HUES64 (cell line): ENCODE results near the gene OR52I1.

Experiments used
- H3K27ac ChIP-seq: 2 replicates; pipeline ENCODE4 v1.7.0; 2013; ENCODE audit warnings: low read depth, low read length, inconsistent platforms
- H3K27me3 ChIP-seq: 2 replicates; pipeline ENCODE4 v1.6.1; 2013; ENCODE audit warnings: mild to moderate bottlenecking, low read length; ENCODE audit not compliant: insufficient read depth
- H3K36me3 ChIP-seq: 2 replicates; pipeline ENCODE4 v1.6.1; 2013; ENCODE audit warnings: mild to moderate bottlenecking, low read length; ENCODE audit not compliant: insufficient read depth
- H3K4me1 ChIP-seq: 2 replicates; pipeline ENCODE4 v1.6.1; 2013; ENCODE audit warnings: mild to moderate bottlenecking, low read length, moderate library complexity; ENCODE audit not compliant: insufficient read depth
- H3K4me3 ChIP-seq: 2 replicates; pipeline ENCODE4 v1.5.1; 2013; ENCODE audit warnings: mild to moderate bottlenecking, low read length, moderate library complexity
- H3K9ac ChIP-seq: 2 replicates; pipeline ENCODE4 v1.6.1; 2013; ENCODE audit warnings: mild to moderate bottlenecking, low read depth, low read length
- H3K9me3 ChIP-seq: 2 replicates; pipeline ENCODE4 v1.6.1; 2013; ENCODE audit warnings: low read depth, low read length; ENCODE audit not compliant: insufficient read depth
- WGBS: fragments of 150-250, 120-280 bp; methylation state at CpG from one replicate; pipeline ENCODE4 v1.1.7; 2013; ENCODE audit warnings: missing lambda C conversion rate; 5-methylcytosine and 5-hydroxymethylcytosine counted together

OR52I1 gene

GRCh38 chr11:4578624-4579023 is 15.2 kb upstream of the OR52I1 start:
- Histone ChIP-seq H3K36me3 (no peaks in the 10 kb centered on the region), H3K27ac (no peak overlapping the region), H3K9me3 (no peaks in the 10 kb centered on the region), H3K9ac (no peak overlapping the region), H3K4me1 (no peaks in the 10 kb centered on the region), H3K4me3 (no peak overlapping the region), H3K27me3 (no peaks in the 10 kb centered on the region)
- WGBS = 95% methylated on average over 6 of the region's 6 CpGs

DNA sequence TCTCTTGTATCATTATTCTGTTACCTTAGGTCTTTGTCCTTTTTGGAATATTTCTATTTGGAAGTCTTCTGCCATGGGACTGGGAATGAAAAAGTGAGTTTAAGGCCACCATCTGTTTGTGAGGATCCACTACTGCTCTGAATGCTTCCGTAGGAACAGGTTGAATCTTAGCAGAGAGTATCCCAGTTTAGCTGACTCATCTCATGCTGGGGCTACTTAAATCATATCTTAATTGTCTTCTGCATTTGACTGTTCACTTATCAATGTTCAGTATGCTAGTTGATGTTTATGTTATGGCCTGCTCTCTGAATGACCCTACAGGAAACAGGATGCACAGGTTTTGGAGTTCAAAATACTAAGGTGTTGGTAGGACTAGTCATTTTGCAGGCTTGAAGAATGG is 13.7 kb upstream of the OR52I1 start:
- WGBS = 92% methylated on average over 1 of the region's 1 CpG
- no peak overlapping the region for H3K27ac ChIP-seq
- H3K9me3 ChIP-seq = no peaks in the 10 kb centered on the region
- no peaks in the 10 kb centered on the region for H3K27me3 ChIP-seq
- no peak overlapping the region for H3K4me3 ChIP-seq
- H3K9ac ChIP-seq = no peak overlapping the region
- no peaks in the 10 kb centered on the region for H3K4me1 ChIP-seq
- H3K36me3 ChIP-seq = no peaks in the 10 kb centered on the region

DNA sequence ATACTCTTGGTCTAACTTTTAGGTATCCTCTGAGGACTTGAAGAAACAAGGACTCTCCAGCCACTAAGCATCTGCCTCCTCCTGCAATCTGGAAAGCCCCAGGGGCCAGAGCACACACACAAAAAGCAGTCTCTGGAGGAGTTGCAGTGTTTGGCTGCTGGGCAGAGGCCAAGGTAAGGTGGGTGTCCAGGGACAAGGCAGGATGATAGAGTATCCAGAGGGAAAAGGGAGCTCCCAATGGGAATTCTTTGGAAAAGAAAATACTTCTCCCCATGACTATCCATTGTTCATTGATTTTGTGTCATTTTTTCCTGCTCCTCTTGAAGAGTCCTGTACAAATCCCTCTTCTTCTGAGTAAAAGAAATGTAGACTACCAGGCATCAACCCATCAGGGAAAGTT is 12.4 kb upstream of the OR52I1 start, which contains the start of gene OR52I2:
TSS of gene OR52I2 (plus strand) at position 301 of the 400 bp plus-strand sequence.
- H3K4me3 ChIP-seq = no peak within 1 kb of the TSS
- H3K27me3 ChIP-seq = no peaks in the 10 kb centered on the region
- H3K4me1 ChIP-seq = no peaks in the 10 kb centered on the region
- H3K27ac ChIP-seq = no peak within 1 kb of the TSS
- no peaks in the 10 kb centered on the region for H3K9me3 ChIP-seq
- no peaks in the 10 kb centered on the region for H3K36me3 ChIP-seq
- no peak within 1 kb of the TSS for H3K9ac ChIP-seq

DNA sequence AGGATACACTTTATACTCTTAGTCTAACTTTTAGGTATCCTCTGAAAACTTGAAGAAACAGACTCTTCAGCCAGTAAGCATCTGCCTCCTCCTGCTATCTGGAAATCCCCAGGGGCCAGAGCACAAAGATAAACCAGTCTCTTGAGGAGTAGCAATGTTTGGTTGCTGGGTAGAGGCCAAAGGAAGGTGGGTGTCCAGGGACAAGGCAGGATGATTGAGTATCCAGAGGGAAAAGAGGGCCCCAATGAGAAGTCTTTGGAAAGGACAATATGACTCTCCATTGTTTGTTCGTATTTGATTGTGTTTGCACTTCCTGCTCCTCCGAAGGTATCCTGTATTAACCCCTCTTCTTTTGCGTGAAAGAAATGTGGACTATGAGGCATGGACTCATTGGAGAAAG is 4.8 kb upstream of the OR52I1 start:
- Histone ChIP-seq H3K27me3 (no peaks in the 10 kb centered on the region), H3K36me3 (no peaks in the 10 kb centered on the region), H3K9ac (no peak overlapping the region), H3K9me3 (no peaks in the 10 kb centered on the region), H3K4me3 (no peak overlapping the region), H3K4me1 (no peaks in the 10 kb centered on the region), H3K27ac (no peak overlapping the region)
- 94% methylated on average over 3 of the region's 3 CpGs for WGBS

GRCh38 chr11:4605057-4605456 is 11.2 kb downstream of the OR52I1 start:
- 95% methylated on average over 4 of the region's 4 CpGs for WGBS
- H3K9me3 ChIP-seq = no peaks in the 10 kb centered on the region
- peaks cover 16% of the 10 kb centered on the region for H3K36me3 ChIP-seq
- H3K4me1 ChIP-seq = peaks cover 5% of the 10 kb centered on the region; the same call in 1 of the 2 replicates
- H3K9ac ChIP-seq = no peak overlapping the region
- no peaks in the 10 kb centered on the region for H3K27me3 ChIP-seq
- no peak overlapping the region for H3K4me3 ChIP-seq
- H3K27ac ChIP-seq = no peak overlapping the region

- Histone ChIP-seq H3K9ac (no peak overlapping the region), H3K27me3 (no peaks in the 10 kb centered on the region; the same call in 1 of the 2 replicates), H3K4me1 (peaks cover 5% of the 10 kb centered on the region; the same call in 1 of the 2 replicates), H3K4me3 (no peak overlapping the region), H3K9me3 (no peaks in the 10 kb centered on the region), H3K36me3 (peaks cover 4% of the 10 kb centered on the region), H3K27ac (no peak overlapping the region)
- 95% methylated on average over 1 of the region's 1 CpG for WGBS
These were observed 12.6 kb downstream of the OR52I1 start for GRCh38 chr11:4606231-4607015.

- Histone ChIP-seq H3K36me3 (no peaks in the 10 kb centered on the region; the same call in 1 of the 2 replicates), H3K9ac (peak overlapping the region; percentile 86), H3K9me3 (no peaks in the 10 kb centered on the region), H3K27ac (no peak overlapping the region), H3K4me1 (peaks cover 5% of the 10 kb centered on the region; the same call in 1 of the 2 replicates), H3K4me3 (peak overlapping the region; percentile 90), H3K27me3 (peaks cover 3% of the 10 kb centered on the region; the same call in 1 of the 2 replicates)
- 78% methylated on average over 6 of the region's 6 CpGs for WGBS
These were observed 13.3 kb downstream of the OR52I1 start for GRCh38 chr11:4607096-4607495.

GRCh38 chr11:4607781-4608666 is 14.2 kb downstream of the OR52I1 start, which contains the start of gene TRIM68:
TSS of gene TRIM68 (minus strand) at chr11:4608231. CDS start at chr11:4605504, 2,727 bp downstream.
- Histone ChIP-seq H3K4me3 (peak within 1 kb of the TSS; percentile 90), H3K27me3 (peaks cover 3% of the 10 kb centered on the region; the same call in 1 of the 2 replicates), H3K36me3 (no peaks in the 10 kb centered on the region; the same call in 1 of the 2 replicates), H3K9ac (peak within 1 kb of the TSS; percentile 86), H3K9me3 (no peaks in the 10 kb centered on the region), H3K4me1 (peaks cover 5% of the 10 kb centered on the region; the same call in 1 of the 2 replicates), H3K27ac (peak within 1 kb of the TSS; percentile 92; the same call in 1 of the 2 replicates)
- WGBS = 5% methylated on average over 43 of the region's 43 CpGs

DNA sequence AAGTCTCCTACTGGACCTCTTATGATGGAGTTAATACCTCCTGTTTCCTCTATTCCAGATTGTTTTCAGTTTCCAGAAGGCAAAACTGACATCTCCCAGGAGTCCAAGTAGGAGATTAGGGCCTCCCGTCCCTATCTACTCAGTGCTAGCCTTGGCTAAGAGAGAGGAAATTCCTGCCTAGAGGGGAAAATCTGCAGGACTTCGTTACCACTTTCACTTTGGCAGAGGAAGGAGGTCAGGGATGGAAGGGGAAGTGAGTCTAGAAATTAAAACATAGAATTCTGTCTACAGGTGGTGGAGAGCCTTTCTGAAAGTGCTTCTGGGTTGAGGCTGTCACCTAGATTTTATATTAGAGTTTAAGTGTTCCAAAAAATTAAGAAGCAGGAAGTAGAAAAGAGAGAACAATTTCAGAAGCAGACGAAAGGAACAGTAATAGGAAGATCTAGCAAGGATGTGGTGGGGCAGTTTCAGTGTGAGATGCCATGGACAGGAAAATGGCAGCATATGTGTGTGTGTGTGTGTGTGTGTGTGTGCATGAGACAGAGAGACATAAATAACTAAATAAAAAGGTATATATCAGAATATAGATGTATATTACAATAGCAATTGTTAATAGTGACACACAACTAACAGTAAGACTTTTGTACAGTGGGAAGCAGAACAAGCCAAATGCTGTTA is 16.6 kb downstream of the OR52I1 start:
- WGBS = 84% methylated on average over 3 of the region's 3 CpGs
- Histone ChIP-seq H3K9me3 (no peaks in the 10 kb centered on the region), H3K4me3 (no peak overlapping the region), H3K27me3 (peaks cover 3% of the 10 kb centered on the region; the same call in 1 of the 2 replicates), H3K36me3 (no peaks in the 10 kb centered on the region), H3K27ac (no peak overlapping the region), H3K4me1 (peaks cover 5% of the 10 kb centered on the region; the same call in 1 of the 2 replicates), H3K9ac (no peak overlapping the region)

DNA sequence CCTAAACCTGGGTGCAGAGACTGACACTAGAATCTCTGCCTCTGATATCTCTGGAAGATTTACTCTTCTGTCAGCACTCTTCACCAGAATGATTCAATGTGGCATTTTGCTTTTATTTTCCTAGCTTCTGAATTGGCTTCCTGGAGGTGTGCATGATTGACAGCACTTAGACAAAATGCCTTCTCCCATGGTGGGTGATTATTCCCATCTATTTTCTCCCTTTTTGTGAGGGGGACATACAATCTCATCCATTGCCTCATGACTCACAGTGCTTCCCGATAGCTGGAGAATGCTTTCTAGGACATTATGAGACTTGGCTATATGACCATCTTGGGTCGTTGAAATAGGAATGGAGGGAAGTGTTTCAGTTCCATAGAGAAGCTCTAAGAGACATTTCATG is 18.1 kb downstream of the OR52I1 start:
- H3K4me3 ChIP-seq = no peak overlapping the region
- H3K9me3 ChIP-seq = no peaks in the 10 kb centered on the region
- 85% methylated on average over 2 of the region's 2 CpGs for WGBS
- H3K27ac ChIP-seq = no peak overlapping the region
- peaks cover 4% of the 10 kb centered on the region; the same call in 1 of the 2 replicates for H3K4me1 ChIP-seq
- peaks cover 3% of the 10 kb centered on the region; the same call in 1 of the 2 replicates for H3K27me3 ChIP-seq
- no peaks in the 10 kb centered on the region for H3K36me3 ChIP-seq
- no peak overlapping the region for H3K9ac ChIP-seq
